WTC11 (cell line): ENCODE measurements around the gene NAMPT. TPM values are rescaled to one million over a fixed set of nuclear protein-coding genes. Genes with fewer than 3 reads are reported as not detected.
A peak's percentile ranks its signal among the peaks of the same experiment; 100 is the strongest.

Experiments used
- ATAC-seq: fragments of 200-7000 bp; cut with Tn5 transposase; 2 replicates; pipeline ENCODE4 v1.10.0; 2021; ENCODE audit warnings: mild to moderate bottlenecking, moderate library complexity
- Bru-seq: library from RNA; stranded (reverse); fragments of 400-500 nt; gene quantifications from one replicate; lab custom pipeline; 2021; lab: Mats Ljungman, UMichigan
- CTCF ChIA-PET: fragments of 300-600 bp; sonication (Branson Sonifier 250); formaldehyde crosslinking; loops from one replicate; lab custom pipeline; 2021; ENCODE audit warnings: antibody characterized with exemption; lab: Charles Lee
- POLR2A ChIA-PET: fragments of 350-600 bp; sonication (Branson Sonifier 250); formaldehyde crosslinking; loops from one replicate; lab custom pipeline; 2021; ENCODE audit warnings: antibody characterized with exemption; lab: Charles Lee
- DNase-seq: peaks from one replicate; pipeline ENCODE4 v3.0.0; 2021; ENCODE audit warnings: low spot score
- H3K27ac Mint-ChIP-seq: 2 replicates; pipeline ENCODE4 v1.8.0; 2021; ENCODE audit warnings: mixed read lengths
- H3K27me3 Mint-ChIP-seq: 2 replicates; pipeline ENCODE4 v1.8.0; 2021; ENCODE audit warnings: low read depth, mild to moderate bottlenecking, moderate library complexity, mixed read lengths
- H3K36me3 Mint-ChIP-seq: 2 replicates; pipeline ENCODE4 v1.8.0; 2021; ENCODE audit warnings: mixed read lengths
- H3K4me1 Mint-ChIP-seq: 2 replicates; pipeline ENCODE4 v1.8.0; 2022; ENCODE audit warnings: mixed read lengths
- H3K4me3 Mint-ChIP-seq: 2 replicates; pipeline ENCODE4 v1.8.0; 2021; ENCODE audit warnings: mild to moderate bottlenecking, moderate library complexity, mixed read lengths
- H3K9me3 Mint-ChIP-seq: 2 replicates; pipeline ENCODE4 v1.8.0; 2021; ENCODE audit warnings: mixed read lengths
- CREB1 ChIP-seq: sonication (generic); formaldehyde crosslinking; IDR thresholded peaks from 2 replicates; pipeline ENCODE4 v1.8.0; 2023; ENCODE audit warnings: mild to moderate bottlenecking, missing genetic modification reagents
- EMX1 ChIP-seq: fragments of 250-450 bp; sonication (Bioruptor Pico); IDR thresholded peaks from 2 replicates; pipeline ENCODE4 v1.8.0; 2021; ENCODE audit warnings: mild to moderate bottlenecking
- HMGXB4 ChIP-seq: sonication (generic); formaldehyde crosslinking; IDR thresholded peaks from 2 replicates; pipeline ENCODE4 v1.8.1; 2023; ENCODE audit warnings: mild to moderate bottlenecking, moderate library complexity, missing genetic modification reagents
- IRF2 ChIP-seq: sonication (generic); formaldehyde crosslinking; IDR thresholded peaks from 2 replicates; pipeline ENCODE4 v1.8.0; 2022; ENCODE audit warnings: low read depth, missing genetic modification reagents, borderline replicate concordance
- JUN ChIP-seq: sonication (generic); formaldehyde crosslinking; IDR thresholded peaks from 2 replicates; pipeline ENCODE4 v1.8.0; 2023; ENCODE audit warnings: mild to moderate bottlenecking, missing genetic modification reagents
- KAT7 ChIP-seq: sonication (generic); formaldehyde crosslinking; IDR thresholded peaks from 2 replicates; pipeline ENCODE4 v1.8.1; 2023; ENCODE audit warnings: missing genetic modification reagents, mild to moderate bottlenecking, borderline replicate concordance
- PRDM15 ChIP-seq: sonication (generic); formaldehyde crosslinking; IDR thresholded peaks from 2 replicates; pipeline ENCODE4 v1.8.0; 2022; ENCODE audit warnings: missing genetic modification reagents
- TP53 ChIP-seq: sonication (generic); formaldehyde crosslinking; IDR thresholded peaks from 2 replicates; pipeline ENCODE4 v1.8.1; 2023; ENCODE audit warnings: mild to moderate bottlenecking, missing genetic modification reagents
- ZNF138 ChIP-seq: sonication (generic); formaldehyde crosslinking; conservative IDR thresholded peaks from 2 replicates; pipeline ENCODE4 v1.8.1; 2022; ENCODE audit warnings: mild to moderate bottlenecking, moderate library complexity, missing genetic modification reagents
- ZNF232 ChIP-seq: sonication (generic); formaldehyde crosslinking; IDR thresholded peaks from 2 replicates; pipeline ENCODE4 v1.8.0; 2022; ENCODE audit warnings: mild to moderate bottlenecking, missing genetic modification reagents
- ZNF263 ChIP-seq: sonication (generic); formaldehyde crosslinking; IDR thresholded peaks from 2 replicates; pipeline ENCODE4 v1.8.1; 2022; ENCODE audit warnings: low read depth, mild to moderate bottlenecking, moderate library complexity, missing genetic modification reagents
- ZNF317 ChIP-seq: sonication (generic); formaldehyde crosslinking; IDR thresholded peaks from 2 replicates; pipeline ENCODE4 v1.8.1; 2023; ENCODE audit warnings: low read depth, mild to moderate bottlenecking, moderate library complexity, missing genetic modification reagents, borderline replicate concordance
- long read RNA-seq, 3 experiments: library from RNA in 1 of 3; library from capped mRNA in 1 of 3; library from polyadenylated mRNA in 1 of 3; unstranded in 2 of 3; stranded (forward) in 1 of 3; transcript quantifications; one replicate each; pipeline ENCODE4 v2.0.0, GENCODE V29; 2021
- total RNA-seq: library from RNA; stranded (reverse); gene quantifications from 3 replicates; pipeline ENCODE4 v1.2.3, GENCODE V29; 2021
- TF ChIP-seq, protein P1 (sequence below): fragments of 250-450 bp; sonication (Bioruptor Pico); IDR thresholded peaks from 2 replicates; pipeline ENCODE4 v1.9.0; 2021; ENCODE audit warnings: moderate library complexity, mild to moderate bottlenecking, inconsistent platforms, borderline replicate concordance

NAMPT gene
- 88.0 to 99.1 TPM (median 91.7 TPM) in 3 replicates for total RNA-seq
- Bru-seq, nascent RNA, result percentile 93 among the genes with signal in this experiment
- long read RNA-seq, experiment 1, full-length matches to known transcripts, result 309 of 409 reads
- long read RNA-seq, experiment 1, partial matches to known transcripts, result 25 of 409 reads
- long read RNA-seq, experiment 1, other reads (novel, unspliced or antisense), result 75 of 409 reads
- long read RNA-seq, experiment 2, full-length matches to known transcripts, result 90 of 152 reads
- long read RNA-seq, experiment 2, partial matches to known transcripts, result 21 of 152 reads
- long read RNA-seq, experiment 2, other reads (novel, unspliced or antisense), result 41 of 152 reads
- long read RNA-seq, experiment 3, full-length matches to known transcripts, result 85 of 103 reads
- long read RNA-seq, experiment 3, partial matches to known transcripts, result 6 of 103 reads
- long read RNA-seq, experiment 3, other reads (novel, unspliced or antisense), result 12 of 103 reads

DNA sequence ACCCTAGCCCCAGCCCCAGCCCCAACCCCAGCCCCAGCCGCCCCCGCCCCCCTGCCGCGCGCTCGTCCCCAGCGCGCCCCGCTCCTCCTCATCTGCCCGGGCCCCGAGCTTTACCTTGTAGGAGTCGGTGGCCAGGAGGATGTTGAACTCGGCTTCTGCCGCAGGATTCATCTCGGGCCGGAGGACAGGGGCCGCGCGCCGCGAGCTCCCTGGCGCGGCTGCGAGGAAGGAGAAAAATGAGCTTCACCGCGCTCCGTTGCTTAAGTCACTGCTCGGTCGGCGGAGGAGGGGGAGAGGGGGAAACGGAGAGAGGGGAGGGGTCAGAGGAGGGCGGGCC is at the start of gene NAMPT:
TSS of gene NAMPT (minus strand) at position 270 of the 337 bp plus-strand sequence. CDS start at position 171, 99 bp downstream.
- H3K4me3 Mint-ChIP-seq, result peak within 1 kb of the TSS; percentile 94
- no peaks in the 10 kb centered on the region for H3K9me3 Mint-ChIP-seq
- no peaks in the 10 kb centered on the region for H3K36me3 Mint-ChIP-seq
- DNase-seq, result no peak
- TF ChIP-seq ZNF263 (0 out of 2 replicates have a peak, but pooled peaks have one; percentile 14), ZNF317 (no peak)
- peak within 1 kb of the TSS; percentile 100 for H3K27ac Mint-ChIP-seq
- POLR2A ChIA-PET, result interaction anchor here (0.5 to 1.3 kb wide), 14 partner anchors 15 to 961 kb away, joined by 3 to 8 read pairs (median 4); partner anchors contain the start of genes CCDC71L and HBP1
- H3K27me3 Mint-ChIP-seq, result no peaks in the 10 kb centered on the region; the same call in 1 of the 2 replicates
- H3K4me1 Mint-ChIP-seq, result peaks cover 44% of the 10 kb centered on the region
- no peak for ATAC-seq
- CTCF ChIA-PET, result interaction anchor here (1.0 to 1.9 kb wide), 5 partner anchors 10 to 375 kb away, joined by 3 to 20 read pairs (median 8); partner anchors contain the start of gene CCDC71L

DNA sequence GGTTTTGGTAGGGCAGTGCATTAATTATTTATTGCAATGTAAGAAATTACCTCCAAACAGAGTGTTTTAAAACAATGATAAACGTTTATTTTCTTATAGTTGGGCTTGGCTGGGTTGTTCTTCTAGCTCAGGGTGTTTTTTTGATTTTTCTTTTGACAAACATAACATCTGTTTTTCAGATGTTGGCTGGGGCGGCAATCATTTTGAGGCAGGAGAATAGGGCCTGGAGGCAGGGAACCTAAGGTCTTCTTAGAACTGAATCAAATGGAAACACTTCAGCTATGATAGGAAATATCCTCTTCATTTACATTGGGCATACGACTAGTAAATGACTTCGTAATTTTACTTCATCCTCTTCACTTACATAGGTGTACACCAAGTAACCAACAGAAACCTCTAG is 47.4 kb upstream of the NAMPT start:
- DNase-seq, result no peak
- TF ChIP-seq ZNF263 (no peak), JUN (CRISPR knock-in tag) (no peak), IRF2 (CRISPR knock-in tag) (no peak), CREB1 (CRISPR knock-in tag) (no peak), ZNF232 (CRISPR knock-in tag) (no peak), PRDM15 (CRISPR knock-in tag) (no peak), TP53 (CRISPR knock-in tag) (no peak)
- TF ChIP-seq, protein P1, sequence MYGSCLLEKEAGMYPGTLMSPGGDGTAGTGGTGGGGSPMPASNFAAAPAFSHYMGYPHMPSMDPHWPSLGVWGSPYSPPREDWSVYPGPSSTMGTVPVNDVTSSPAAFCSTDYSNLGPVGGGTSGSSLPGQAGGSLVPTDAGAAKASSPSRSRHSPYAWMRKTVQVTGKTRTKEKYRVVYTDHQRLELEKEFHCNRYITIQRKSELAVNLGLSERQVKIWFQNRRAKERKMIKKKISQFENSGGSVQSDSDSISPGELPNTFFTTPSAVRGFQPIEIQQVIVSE (CRISPR knock-in tag), result no peak
- Mint-ChIP-seq H3K36me3 (peaks cover 7% of the 10 kb centered on the region), H3K9me3 (peaks cover 26% of the 10 kb centered on the region), H3K4me1 (peaks cover 4% of the 10 kb centered on the region), H3K4me3 (no peak overlapping the region), H3K27me3 (no peaks in the 10 kb centered on the region; the same call in 1 of the 2 replicates), H3K27ac (no peak overlapping the region)
- no peak for ATAC-seq
- POLR2A ChIA-PET, result no interaction called here
- CTCF ChIA-PET, result interaction anchor here (1.5 kb wide), 1 partner anchor 156 kb away, joined by 5 read pairs; no protein-coding TSS in a partner anchor

- CTCF ChIA-PET, result interaction anchor here (0.7 to 1.5 kb wide), 2 partner anchors 155 to 211 kb away, joined by 3 to 5 read pairs; no protein-coding TSS in a partner anchor
Observed at GRCh38 chr7:106331441-106332175, 46.8 kb upstream of the NAMPT start.

DNA sequence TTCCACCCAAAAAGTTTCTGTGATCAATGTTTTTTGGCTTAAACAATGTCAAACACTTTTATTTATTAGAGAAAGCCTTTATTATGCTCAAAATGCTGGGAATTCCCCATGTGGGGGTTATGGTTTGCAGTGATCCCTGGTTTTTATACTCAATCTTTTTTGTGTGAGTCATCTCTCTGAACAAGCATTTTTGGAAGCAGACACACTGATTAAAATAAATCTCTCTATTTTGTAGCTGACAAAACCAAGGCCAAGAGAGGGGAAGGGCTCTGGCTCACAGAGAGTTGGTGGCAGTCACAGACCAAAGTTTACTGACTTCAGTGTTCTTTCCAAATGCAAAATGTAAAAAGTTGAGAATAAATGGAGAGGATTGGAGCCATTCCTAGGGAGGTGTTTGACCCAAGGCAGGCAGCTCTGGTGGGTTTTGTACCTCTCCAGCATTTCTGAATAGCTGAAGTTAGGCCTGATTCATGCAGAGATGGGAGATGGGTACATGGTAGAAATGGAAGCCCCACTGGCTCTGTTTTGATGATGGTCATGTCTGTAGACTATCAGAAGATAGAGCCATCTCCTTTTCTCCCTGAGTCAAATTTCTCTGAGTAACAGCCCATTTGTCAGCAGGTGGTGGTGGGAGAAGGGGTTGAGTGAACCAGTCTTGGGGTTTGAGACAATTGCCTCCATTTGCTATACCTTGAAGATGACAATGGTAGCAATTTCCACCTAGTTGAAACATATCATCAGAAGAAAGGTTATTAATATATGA is 45.4 kb upstream of the NAMPT start:
- POLR2A ChIA-PET, result no interaction called here
- ATAC-seq, result no peak
- Mint-ChIP-seq H3K36me3 (no peaks in the 10 kb centered on the region), H3K4me3 (no peak overlapping the region), H3K4me1 (peaks cover 4% of the 10 kb centered on the region), H3K9me3 (peaks cover 8% of the 10 kb centered on the region), H3K27me3 (no peaks in the 10 kb centered on the region; the same call in 1 of the 2 replicates)
- DNase-seq, result no peak
- CTCF ChIA-PET, result no interaction called here
- TF ChIP-seq HMGXB4 (CRISPR knock-in tag) (no peak), EMX1 (no peak), KAT7 (CRISPR knock-in tag) (no peak)
- TF ChIP-seq, all 79 proteins: peak for 0
- H3K27ac Mint-ChIP-seq, result no peak overlapping the region

More at GRCh38 chr7:106331441-106332175, 46.8 kb upstream of the NAMPT start:
- ATAC-seq (no peak), DNase-seq (no peak)
- H3K9me3 Mint-ChIP-seq, result peaks cover 20% of the 10 kb centered on the region
- H3K4me1 Mint-ChIP-seq, result peaks cover 4% of the 10 kb centered on the region
- no peak overlapping the region for H3K4me3 Mint-ChIP-seq
- H3K27me3 Mint-ChIP-seq, result no peaks in the 10 kb centered on the region; the same call in 1 of the 2 replicates
- POLR2A ChIA-PET, result no interaction called here
- H3K27ac Mint-ChIP-seq, result no peak overlapping the region
- no peak for TF ChIP-seq ZNF138 (CRISPR knock-in tag)
- TF ChIP-seq, all 79 proteins: peak for 0
- peaks cover under 1% of the 10 kb centered on the region; the same call in 1 of the 2 replicates for H3K36me3 Mint-ChIP-seq
